GM12874 (cell line): ENCODE data around the gene SLC39A5.

ENCODE experiments used
- CTCF ChIP-seq: IDR thresholded peaks from 2 replicates; pipeline ENCODE4 v1.5.1; 2011; ENCODE audit warnings: low read depth, mild to moderate bottlenecking, control low read depth, low read length, moderate library complexity; ENCODE audit not compliant: insufficient read depth

The SLC39A5 gene

GRCh38 chr12:56229916-56230431, at the start of gene SLC39A5:
SLC39A5 (plus strand) TSS chr12:56230051; CDS start chr12:56231275, 1,224 bp downstream.
- TF ChIP-seq CTCF: no peak

GRCh38 chr12:56186957-56187356, 42.9 kb upstream of the SLC39A5 start:
- TF ChIP-seq CTCF: no peak

- TF ChIP-seq CTCF: no peak
These were observed 41.6 kb upstream of the SLC39A5 start for GRCh38 chr12:56188131-56188777.

GRCh38 chr12:56188778-56189098, 41.1 kb upstream of the SLC39A5 start:
- no peak for TF ChIP-seq CTCF

- peak; percentile 87 for TF ChIP-seq CTCF
These were observed 40.5 kb upstream of the SLC39A5 start, which contains the start of gene SMARCC2 for GRCh38 chr12:56189099-56189917. SMARCC2 (minus strand) TSS chr12:56189483; CDS start chr12:56189461, 22 bp downstream.

- no peak for TF ChIP-seq CTCF
These were observed 39.7 kb upstream of the SLC39A5 start for GRCh38 chr12:56189918-56190694.

GRCh38 chr12:56190695-56191155, 39.1 kb upstream of the SLC39A5 start:
- no peak for TF ChIP-seq CTCF
